GM12878 (cell line): ENCODE data around the gene DNMT3B.

Experiments
- CTCF ChIP-seq, 3 experiments: IDR thresholded peaks in 2 of 3; conservative IDR thresholded peaks in 1 of 3; 2 replicates each; pipeline ENCODE4 v1.5.1; 2011; ENCODE audit warnings: low read depth in 3 of 3, low read length in 3 of 3, mild to moderate bottlenecking in 3 of 3, control low read depth in 2 of 3, moderate library complexity in 2 of 3, inconsistent platforms in 1 of 3, mixed read lengths in 1 of 3; ENCODE audit not compliant: control insufficient read depth in 2 of 3, insufficient read depth in 1 of 3; ENCODE audit errors: extremely low read depth in 1 of 3
- RAD21 ChIP-seq: IDR thresholded peaks from 2 replicates; pipeline ENCODE4 v1.6.1; 2011; ENCODE audit warnings: mild to moderate bottlenecking, low read depth, low read length, moderate library complexity; ENCODE audit not compliant: insufficient read depth

DNA sequence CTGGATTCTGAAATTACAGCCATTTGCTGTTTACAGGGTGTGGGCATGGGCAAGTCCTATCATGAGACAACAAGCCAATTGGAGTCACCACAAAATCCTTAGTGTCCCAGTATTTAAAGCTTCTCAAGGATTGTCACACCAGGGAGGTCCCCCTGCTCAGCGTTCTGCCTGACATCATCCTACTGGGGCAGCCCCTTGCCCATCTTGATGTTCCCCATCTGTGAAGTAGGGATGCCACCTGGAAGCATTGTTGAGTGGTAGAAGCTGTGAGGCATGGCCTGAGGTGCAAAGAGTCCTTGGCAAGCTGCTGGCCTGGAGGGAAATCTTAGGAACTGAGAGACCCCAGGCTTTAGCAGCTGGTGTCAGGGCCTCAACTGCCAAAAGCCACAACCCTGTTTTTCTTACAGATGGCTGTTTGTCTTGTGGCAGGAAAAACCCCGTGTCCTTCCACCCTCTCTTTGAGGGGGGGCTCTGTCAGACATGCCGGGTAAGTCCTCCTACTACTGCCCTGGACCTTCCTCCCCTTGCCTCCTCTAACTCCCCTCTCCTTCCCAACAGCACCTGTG lies 34.3 kb downstream of the DNMT3B start:
- TF ChIP-seq CTCF (IDR thresholded peaks at IDR 0.05 in 2 of 3, conservative IDR thresholded peaks at IDR 0.05 in 1 of 3; ENCODE audit: control insufficient read depth in 2 of 3, extremely low read depth in 1 of 3, insufficient read depth in 1 of 3, low read depth in 3 of 3, low read length in 3 of 3) (no peak), RAD21 (no peak)
